OCI-LY3 (cell line): Measurements from ENCODE around the gene FAM13C.

ENCODE experiments used
- CTCF ChIP-seq: fragments of 200-600, 300-600 bp; sonication (generic); IDR thresholded peaks from 2 replicates; pipeline ENCODE4 v1.5.1; 2014; ENCODE audit warnings: antibody characterized with exemption, low read length, low read depth
- EZH2phosphoT487 ChIP-seq: fragments of 200-600 bp; shearing (Covaris generic); IDR thresholded peaks from 2 replicates; pipeline ENCODE4 v1.6.1; 2018; ENCODE audit warnings: antibody characterized with exemption, mixed run types, low read depth

DNA sequence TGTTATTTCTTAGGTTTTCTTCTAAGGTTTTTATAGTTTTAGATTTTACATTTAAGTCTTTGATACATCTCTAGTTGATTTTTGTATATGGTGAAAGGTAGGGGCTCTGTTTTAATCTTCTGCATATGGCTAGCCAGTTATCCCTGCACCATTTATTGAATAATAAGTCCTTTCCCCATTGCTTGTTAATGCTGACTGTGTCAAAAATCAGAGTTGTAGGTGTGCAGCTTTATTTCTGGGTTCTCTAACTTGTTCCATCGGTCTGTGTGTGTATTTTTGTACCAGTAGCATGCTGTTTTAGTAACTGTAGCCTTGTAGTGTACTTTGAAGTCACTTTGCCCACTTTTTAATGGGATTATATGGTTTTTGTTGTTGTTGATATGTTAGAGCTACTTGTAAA, 37.9 kb upstream of the FAM13C start:
- TF ChIP-seq CTCF: no peak
- TF ChIP-seq EZH2phosphoT487: no peak
